ENCODE data around the gene PRDM9. TPM values are rescaled to one million over a fixed set of nuclear protein-coding genes. Genes with fewer than 3 reads are reported as not detected.
"Not testable (repeated sequence)": the region's sequence is repeated elsewhere in the genome, so short reads cannot be mapped to it uniquely, and the experiment has no call there.

PRDM9 gene
- total RNA-seq, 1 donor from 2014 or later: not detected

- no peak for DNase-seq (ENCODE audit: low spot score in 2 of 2)
- H3K27ac ChIP-seq: no peak overlapping the region
- H3K9me3 ChIP-seq: no peaks in the 10 kb centered on the region
- no peaks in the 10 kb centered on the region for H3K27me3 ChIP-seq
- no peak overlapping the region for H3K4me3 ChIP-seq
- no peaks in the 10 kb centered on the region for H3K36me3 ChIP-seq
- intact Hi-C loops (cut with DNase I): no loop called here
- no peak for TF ChIP-seq CTCF (IDR thresholded peaks at IDR 0.05)
- H3K4me1 ChIP-seq: no peaks in the 10 kb centered on the region
Measured at GRCh38 chr5:23490993-23491392, 16.4 kb upstream of the PRDM9 start.

GRCh38 chr5:23494558-23494957, 12.9 kb upstream of the PRDM9 start:
- Histone ChIP-seq H3K4me1 (no peaks in the 10 kb centered on the region), H3K27ac (no peak overlapping the region), H3K9me3 (no peaks in the 10 kb centered on the region), H3K27me3 (no peaks in the 10 kb centered on the region), H3K36me3 (no peaks in the 10 kb centered on the region), H3K4me3 (no peak overlapping the region)
- intact Hi-C loops (cut with DNase I): no loop called here
- DNase-seq (ENCODE audit: low spot score in 2 of 2): no peak
- no peak for TF ChIP-seq CTCF (IDR thresholded peaks at IDR 0.05)

- no peaks in the 10 kb centered on the region for H3K4me1 ChIP-seq
- no peak for DNase-seq (ENCODE audit: low spot score in 2 of 2)
- intact Hi-C loops (cut with DNase I): no loop called here
- H3K36me3 ChIP-seq: no peaks in the 10 kb centered on the region
- no peak for TF ChIP-seq CTCF (IDR thresholded peaks at IDR 0.05)
- H3K27me3 ChIP-seq: no peaks in the 10 kb centered on the region
- no peak overlapping the region for H3K27ac ChIP-seq
- no peaks in the 10 kb centered on the region for H3K9me3 ChIP-seq
- H3K4me3 ChIP-seq: no peak overlapping the region
Measured at GRCh38 chr5:23496576-23496975, 10.8 kb upstream of the PRDM9 start.

- no peaks in the 10 kb centered on the region for H3K27me3 ChIP-seq
- TF ChIP-seq CTCF (IDR thresholded peaks at IDR 0.05): no peak
- H3K9me3 ChIP-seq: no peaks in the 10 kb centered on the region
- no peaks in the 10 kb centered on the region for H3K36me3 ChIP-seq
- H3K4me1 ChIP-seq: no peaks in the 10 kb centered on the region
- no peak for DNase-seq (ENCODE audit: low spot score in 2 of 2)
- no peak overlapping the region for H3K27ac ChIP-seq
- no peak overlapping the region for H3K4me3 ChIP-seq
- intact Hi-C loops (cut with DNase I): no loop called here
Measured at GRCh38 chr5:23506329-23507236, 826 bp upstream of the PRDM9 start.

GRCh38 chr5:23510434-23510833, 3.0 kb downstream of the PRDM9 start:
- H3K9me3 ChIP-seq; H3K4me3 ChIP-seq; intact Hi-C loops (cut with DNase I); H3K27ac ChIP-seq; DNase-seq (ENCODE audit: low spot score in 2 of 2); H3K4me1 ChIP-seq; H3K27me3 ChIP-seq; H3K36me3 ChIP-seq: not testable (repeated sequence)

- intact Hi-C loops (cut with DNase I): no loop called here
- TF ChIP-seq CTCF (IDR thresholded peaks at IDR 0.05): no peak
- no peaks in the 10 kb centered on the region for H3K27me3 ChIP-seq
- H3K36me3 ChIP-seq: no peaks in the 10 kb centered on the region
- no peak for DNase-seq (ENCODE audit: low spot score in 2 of 2)
- no peak overlapping the region for H3K27ac ChIP-seq
- no peak overlapping the region for H3K4me3 ChIP-seq
- H3K9me3 ChIP-seq: no peaks in the 10 kb centered on the region
- H3K4me1 ChIP-seq: no peaks in the 10 kb centered on the region
Measured at GRCh38 chr5:23522553-23522952, 15.1 kb downstream of the PRDM9 start.
